Measurements from ENCODE around the gene UCKL1.
"Not testable (repeated sequence)": the region's sequence is repeated elsewhere in the genome, so short reads cannot be mapped to it uniquely, and the experiment has no call there.

Gene UCKL1

DNA sequence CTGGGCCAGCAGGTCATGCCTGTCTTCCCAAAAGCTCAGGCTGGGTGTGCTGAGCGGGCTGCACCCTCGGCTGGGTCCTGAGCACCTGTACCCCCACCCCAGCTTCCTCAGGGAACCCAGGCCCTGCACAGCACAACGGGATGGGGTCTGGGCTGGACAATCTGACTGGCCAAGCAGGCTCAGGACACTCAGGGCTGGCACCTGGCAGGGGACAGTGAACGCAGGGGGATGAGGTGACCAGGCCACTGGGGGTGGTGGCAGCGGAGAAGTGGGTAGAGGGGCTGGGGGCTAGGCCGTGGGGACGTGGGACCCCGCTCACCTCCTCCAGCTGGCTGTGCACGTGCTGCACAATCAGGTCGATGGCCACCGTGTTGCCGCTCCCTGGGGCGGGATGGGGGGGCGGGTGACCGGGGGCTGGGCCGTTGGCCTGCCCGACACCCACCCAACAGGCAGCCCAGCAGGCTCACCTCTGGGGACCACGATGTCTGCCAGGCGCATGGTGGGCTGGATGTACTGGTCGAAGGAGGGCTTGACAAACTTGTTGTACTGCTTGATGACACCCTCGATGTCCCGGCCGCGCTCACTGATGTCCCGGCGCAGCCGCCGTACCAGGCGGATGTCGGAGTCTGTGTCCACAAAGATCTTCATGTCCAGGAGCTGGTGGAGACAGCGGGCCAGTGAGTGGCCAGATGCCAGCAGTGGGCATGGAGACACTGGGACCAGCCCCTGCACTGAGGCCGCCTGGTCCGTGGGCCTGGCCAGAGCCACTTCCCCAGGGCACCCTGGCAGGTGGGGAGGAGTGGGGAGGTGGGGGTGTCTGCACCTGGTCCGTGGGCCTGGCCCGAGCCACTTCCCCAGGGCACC lies 11.9 kb downstream of the UCKL1 start:
- in situ Hi-C loops (cut with MboI; ENCODE audit: low sequenced_read_pairs) = no loop called here

DNA sequence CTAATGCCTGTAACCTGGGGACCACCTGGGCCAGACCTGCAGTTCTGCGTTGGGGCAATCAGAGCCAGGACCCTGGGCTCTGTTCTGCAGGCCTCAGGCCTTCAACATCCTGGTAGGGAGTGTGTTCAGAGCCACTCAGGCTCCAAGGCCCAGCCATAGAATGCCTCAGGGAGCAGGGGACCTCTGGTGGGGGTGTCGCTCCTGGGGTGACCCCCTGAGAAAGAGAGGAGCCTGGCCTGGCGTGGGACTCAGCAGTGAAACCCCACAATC lies 12.5 kb downstream of the UCKL1 start:
- in situ Hi-C loops (cut with MboI; ENCODE audit: low sequenced_read_pairs) = no loop called here

DNA sequence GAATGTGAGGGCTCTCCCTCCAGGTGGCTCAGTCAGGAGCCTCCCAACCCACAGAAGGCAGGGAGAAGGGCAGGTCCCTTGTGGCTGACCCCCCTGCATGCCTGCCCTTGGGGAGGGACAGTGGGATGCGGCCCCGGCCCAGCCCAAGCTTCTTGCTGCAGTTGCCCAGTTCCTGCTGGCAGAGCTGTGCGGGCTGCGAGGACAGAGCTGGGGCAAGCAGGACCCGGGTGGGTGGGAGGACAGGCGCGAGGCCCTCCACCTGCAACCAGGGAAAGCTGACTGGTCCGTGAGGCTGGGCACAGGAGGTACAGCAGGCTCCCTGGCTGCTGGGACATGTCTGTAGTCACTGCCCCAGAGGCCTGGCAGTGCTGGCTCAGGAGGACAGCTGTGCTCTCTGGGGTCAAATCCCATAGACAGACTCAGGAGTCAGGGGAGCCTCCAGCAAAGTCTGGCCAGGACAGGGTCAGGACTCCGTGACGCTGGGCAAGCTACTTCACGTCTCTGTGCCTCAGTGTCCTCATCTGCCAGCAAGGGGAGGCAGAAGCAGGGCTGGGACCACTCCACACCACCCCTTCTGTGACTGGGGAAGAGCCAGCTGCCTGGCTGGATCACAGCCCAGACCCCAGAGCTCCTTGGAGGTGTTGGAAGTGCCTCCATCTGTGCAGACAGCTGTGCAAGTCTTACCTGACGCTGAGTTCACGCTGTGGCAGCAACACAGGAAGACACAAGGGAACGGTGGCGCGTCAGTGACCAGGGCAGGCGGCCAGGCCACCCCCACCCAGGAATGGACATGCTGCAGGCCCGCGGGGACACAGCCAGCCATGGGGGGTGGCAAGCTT lies 13.0 kb downstream of the UCKL1 start:
- in situ Hi-C loops (cut with MboI; ENCODE audit: low sequenced_read_pairs) = no loop called here

DNA sequence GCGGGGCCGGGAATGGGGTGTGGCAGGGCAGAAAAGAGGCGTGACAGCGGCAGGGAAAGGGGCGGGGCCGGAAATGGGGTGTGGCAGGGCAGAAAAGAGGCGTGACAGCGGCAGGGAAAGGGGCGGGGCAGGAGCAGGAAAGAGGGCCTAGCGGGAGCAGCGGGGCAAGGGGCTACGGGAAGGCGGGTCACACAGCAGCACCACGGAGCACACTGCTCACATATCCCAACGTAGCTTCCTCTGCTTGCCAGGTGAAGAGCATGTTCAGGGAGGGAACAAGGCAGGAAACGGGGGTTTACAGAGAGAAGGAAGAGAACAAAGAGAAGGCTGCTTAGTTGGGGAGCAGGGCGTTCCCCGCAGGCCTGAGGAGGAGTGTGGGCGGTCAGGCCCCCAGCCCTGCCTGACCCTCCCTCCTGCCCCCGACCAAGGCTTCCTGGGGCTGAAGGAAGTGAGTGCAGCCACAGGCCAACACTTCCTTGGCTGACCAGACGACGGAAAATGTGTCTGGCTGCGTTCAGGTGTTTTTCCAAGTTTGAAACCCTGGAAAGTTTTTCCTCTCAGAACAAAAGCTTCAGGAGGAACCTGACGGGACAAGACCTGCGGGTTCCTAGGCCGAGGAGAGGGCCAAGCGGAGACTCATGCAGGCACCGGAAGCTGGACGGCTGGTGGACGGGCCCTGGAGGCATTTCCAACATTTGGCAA lies 13.8 kb downstream of the UCKL1 start:
- in situ Hi-C loops (cut with MboI; ENCODE audit: low sequenced_read_pairs) = no loop called here

DNA sequence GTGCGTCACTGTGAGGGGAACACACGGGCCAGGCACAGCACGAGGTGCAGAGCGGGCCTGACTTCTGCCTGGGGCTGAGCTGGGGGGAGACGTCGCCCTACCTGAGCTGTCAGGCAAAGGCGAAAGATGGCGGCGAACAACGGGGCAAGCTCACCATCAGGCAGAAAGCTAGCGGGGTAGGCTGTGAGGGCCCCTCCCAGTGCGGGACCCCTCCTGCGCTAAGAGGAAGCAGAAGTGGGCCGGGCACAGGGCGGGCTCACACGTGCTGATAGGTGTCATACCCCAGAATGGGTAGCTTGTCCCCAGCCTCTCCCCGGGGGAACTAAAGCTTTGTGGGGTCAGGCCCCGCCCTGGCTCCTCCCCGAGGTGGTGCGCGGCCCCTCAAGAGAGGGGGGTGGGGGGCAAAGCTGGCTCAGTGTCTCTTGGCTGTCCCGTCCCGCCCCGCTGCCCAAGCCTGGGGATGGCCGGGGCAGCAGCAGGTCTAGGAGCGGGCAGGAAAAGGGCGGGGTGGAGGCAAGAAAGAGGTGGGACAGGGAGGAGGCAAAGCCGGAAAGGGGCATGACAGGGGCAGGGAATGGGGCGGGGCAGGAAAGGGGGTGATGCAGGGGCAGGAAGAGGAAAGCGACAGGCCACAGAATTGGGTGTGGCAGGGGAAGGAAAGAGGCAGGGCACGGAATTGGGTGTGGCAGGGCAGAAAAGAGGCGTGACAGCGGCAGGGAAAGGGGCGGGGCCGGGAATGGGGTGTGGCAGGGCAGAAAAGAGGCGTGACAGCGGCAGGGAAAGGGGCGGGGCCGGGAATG lies 14.7 kb downstream of the UCKL1 start:
- in situ Hi-C loops (cut with MboI; ENCODE audit: low sequenced_read_pairs) = no loop called here

DNA sequence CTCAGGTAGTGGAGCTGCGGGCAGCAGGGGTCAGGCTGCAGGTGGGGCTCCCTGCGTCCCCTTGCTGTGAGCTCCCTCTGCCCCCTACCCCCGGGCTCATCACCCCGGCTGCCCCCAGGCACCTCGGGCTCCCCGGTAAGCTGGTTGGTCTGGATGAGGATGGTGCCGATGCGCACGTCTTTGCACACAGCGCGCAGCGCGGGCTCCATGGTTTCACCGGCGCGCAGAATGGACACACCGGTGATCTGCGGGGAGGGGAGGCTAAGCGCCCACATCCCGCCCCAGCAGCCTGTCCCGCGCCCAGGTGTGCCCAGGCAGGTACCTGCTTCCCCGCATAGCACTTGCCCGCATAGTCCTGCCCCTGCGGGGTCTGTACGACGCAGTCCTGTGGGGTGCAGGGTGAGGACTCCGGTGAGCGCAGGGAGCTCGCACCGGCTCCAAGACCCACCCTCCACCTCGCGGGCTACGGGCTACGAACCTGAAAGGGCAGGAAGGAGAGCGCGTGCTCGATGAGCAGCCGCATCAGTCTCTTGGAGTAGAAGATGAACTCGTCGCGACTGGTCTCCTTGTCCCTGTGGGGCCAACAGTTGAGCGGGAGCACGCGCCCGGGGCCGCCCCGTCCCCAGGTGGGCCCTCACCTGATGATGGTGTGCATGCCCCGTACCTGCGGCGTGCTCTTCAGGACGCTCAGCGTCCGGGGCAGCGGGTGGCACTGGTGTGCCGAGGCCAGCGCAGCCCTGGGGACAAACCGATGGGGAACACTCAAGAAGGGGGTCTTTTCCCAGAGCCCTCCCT lies 15.5 kb downstream of the UCKL1 start:
- in situ Hi-C loops (cut with MboI; ENCODE audit: low sequenced_read_pairs) = no loop called here

DNA sequence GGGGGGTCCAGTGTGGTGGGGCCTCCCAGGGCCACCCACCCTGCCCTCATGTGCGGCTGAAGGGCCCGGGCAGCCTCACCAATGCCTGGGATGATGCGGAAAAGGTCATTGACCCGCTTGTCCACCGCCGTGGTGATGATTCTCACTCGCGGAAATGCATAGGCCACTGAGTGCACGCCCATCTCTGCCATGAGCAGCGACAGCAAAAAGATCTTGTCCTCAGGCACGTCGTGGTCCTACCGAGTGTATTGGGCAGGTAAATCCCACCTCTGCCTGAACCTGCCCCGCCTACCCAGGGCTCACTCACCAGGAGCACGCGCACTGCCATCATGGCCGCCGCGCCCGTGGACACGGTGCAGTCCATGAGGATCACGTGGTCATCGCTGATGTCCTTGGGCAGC lies 16.1 kb downstream of the UCKL1 start:
- in situ Hi-C loops (cut with MboI; ENCODE audit: low sequenced_read_pairs) = no loop called here

DNA sequence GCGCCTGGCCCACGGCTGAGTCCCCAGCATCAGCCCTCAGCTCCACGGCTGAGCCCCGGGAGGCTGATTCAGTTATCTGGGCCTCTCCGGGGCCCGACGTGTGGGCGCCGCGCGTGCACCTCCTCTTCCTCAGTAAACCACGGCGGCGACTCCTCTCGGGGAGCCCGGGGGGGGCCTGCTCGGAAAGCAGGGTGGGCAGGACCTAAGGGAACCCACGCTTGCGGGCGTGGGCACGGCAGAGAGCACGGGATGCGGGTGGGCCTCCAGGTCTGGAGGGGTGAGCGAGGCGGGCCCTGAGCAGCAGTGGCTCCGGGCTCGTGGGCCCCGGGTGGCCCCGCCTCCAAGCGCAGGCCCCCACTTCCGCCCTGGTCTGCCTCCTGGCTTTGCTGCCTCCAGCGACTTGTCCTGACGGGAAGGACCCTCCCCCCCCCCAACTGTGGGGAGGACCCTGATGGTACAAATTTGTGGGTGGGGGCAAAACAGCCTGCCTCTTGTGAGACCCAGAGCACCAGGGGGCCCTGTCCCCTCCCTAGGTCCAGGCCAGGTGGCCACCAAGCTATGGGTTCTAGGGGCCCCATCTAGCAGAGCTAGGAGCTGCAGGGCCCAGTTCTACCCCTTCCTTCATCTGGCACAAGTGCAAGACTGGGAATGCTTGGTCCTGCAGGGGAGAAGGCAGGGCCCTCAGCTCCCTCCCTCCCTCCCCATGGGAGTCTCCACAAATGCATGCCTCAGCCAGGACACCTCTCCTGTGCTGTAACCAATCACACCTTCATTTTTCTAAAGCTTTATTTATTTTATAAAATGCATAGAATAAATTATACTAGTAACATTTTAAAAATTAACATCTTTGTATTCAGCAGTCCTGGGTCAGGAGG lies 16.9 kb downstream of the UCKL1 start:
- in situ Hi-C loops (cut with MboI; ENCODE audit: low sequenced_read_pairs) = no loop called here

DNA sequence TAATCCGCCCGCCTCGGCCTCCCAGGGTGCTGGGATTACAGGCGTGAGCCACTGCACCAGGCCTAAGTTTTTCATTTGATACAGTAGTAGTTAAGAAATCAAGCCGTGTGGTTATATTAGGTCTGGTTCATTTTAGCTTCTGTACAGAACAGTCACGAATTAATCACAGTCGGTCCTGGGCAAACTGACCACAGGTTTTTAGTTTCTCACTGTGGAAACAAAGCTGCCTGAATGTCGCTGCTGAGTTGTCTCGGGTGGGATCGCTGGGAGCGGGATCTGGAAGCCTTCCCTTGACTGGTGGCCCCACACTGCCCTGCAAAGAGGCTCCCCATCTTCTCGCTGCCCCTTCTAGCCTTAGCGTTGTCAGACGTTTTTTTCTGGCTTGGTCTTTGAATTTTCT lies 18.6 kb downstream of the UCKL1 start:
- in situ Hi-C loops (cut with MboI; ENCODE audit: low sequenced_read_pairs) = no loop called here

DNA sequence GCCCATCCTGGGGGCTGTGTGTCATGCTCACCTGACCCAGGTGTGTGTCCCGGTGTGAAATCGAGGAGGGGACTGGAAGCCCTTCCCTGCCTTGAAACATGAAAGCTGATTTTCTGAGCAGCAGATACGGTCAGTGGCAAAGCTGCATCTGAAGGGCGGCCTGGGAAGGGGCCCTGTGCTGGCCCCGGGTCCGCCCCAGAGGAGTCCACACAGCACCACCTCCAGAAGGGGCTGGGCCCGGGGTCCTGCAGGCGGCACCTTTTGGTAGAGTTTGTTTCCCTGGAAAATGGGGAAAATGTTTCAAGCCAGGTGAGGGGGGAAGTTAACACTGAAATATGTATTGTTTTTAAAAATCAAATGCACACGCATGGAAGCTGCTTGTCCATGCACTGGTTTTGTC lies 20.8 kb downstream of the UCKL1 start:
- in situ Hi-C loops (cut with MboI; ENCODE audit: low sequenced_read_pairs) = no loop called here

DNA sequence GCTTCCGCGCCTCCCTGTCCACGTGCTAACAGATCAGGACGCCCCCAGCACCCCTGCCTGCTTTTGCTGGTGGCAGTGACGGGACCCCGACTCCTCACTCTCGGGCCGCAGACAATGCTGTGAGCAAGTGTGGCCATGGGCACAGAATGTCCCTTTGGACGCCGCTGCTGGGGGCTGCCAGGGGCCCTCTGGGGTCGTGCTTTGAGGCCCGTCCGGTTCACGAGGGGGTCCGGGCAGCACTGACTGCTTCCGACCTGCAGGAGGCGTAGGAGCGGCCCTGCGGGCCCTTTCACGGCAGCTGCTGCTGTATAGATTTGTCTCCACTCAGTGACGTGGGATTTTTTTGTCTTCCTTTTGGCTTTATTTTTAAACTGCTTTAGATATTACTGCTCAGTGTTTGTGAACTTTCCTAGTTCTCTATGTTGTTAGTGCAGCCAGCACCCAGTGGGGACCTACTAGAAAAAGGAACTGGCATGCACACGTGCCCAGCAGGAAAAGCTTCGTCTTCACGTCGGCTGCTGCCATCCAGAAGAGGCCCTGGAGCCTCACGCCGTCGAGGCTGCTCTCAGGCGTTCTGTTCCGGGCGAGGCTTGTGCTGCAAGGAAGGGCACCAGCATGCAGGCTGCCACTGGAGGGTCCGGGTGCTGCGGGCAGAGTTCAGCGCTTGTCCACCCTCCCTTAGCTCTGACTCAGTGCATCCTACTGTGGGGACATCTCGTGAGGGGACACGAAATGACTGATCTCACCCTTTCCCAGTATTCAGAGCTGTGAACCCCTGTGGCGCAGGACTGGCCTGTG lies 21.7 kb downstream of the UCKL1 start:
- in situ Hi-C loops (cut with MboI; ENCODE audit: low sequenced_read_pairs) = no loop called here

DNA sequence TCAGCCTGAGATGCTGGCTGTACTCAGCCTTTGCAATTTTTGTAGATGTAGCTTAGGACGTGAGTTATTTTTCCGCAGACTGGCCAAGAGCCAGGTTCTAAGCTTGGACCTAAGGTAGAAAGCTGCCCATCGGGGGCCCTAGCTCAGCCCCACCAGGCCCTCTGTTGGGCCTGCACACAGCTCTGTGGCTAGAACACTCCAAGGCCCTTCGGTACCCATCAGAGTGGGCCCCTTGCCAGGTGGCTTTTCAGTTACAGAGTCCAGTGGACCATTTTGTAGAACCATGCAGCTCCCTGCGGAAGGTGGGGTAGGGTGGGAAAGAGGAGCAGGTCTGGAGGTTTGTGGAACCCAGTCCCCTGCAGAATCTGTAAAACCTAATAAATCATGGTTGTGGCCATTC lies 22.6 kb downstream of the UCKL1 start:
- in situ Hi-C loops (cut with MboI; ENCODE audit: low sequenced_read_pairs) = no loop called here

DNA sequence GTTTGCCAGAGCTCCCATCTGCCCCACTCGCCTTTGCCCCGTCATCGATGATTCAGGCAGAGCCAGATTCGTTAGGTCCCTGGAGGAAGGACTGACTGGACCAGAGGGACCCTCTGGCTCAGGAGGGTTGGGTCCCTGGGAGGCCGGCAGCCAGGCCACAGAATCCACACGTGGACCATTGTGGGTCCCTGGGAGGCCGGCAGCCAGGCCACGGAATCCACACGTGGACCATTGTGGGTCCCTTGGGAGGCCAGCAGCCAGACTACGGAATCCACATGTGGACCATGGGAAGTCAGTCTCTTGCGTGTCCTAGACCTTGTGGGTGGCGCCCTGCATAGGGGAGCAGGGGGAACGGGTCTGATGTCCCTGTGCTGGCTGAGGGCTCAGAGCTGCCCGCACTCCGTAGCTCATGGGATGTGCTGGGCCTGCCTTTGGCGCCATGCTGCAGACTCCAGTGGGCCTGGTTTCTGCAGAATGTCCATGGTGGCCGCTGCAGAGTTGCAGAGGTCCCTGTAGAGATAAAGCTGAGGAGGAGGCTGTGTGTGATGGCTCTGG lies 23.5 kb downstream of the UCKL1 start:
- in situ Hi-C loops (cut with MboI; ENCODE audit: low sequenced_read_pairs) = no loop called here

DNA sequence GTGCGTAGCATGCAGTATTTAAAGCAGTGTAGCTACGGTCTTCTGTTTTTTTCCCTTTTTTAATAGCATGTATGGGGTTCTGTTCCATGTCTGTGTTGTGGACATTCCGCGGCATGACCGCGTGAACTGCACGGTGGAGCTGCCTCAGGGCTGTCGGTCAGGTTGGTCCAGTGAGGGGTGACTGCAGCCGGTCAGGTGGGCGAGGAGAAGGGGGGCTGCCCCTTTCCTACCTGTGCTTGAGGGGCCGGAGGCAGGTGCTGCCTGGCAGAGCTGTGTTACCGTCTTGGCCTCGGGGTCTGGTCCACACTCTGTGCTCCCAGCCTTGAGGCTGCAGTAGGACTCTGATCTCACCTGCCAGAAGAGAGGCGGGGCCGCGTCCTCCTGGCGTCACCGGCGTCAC lies 24.5 kb downstream of the UCKL1 start:
- in situ Hi-C loops (cut with MboI; ENCODE audit: low sequenced_read_pairs) = no loop called here

DNA sequence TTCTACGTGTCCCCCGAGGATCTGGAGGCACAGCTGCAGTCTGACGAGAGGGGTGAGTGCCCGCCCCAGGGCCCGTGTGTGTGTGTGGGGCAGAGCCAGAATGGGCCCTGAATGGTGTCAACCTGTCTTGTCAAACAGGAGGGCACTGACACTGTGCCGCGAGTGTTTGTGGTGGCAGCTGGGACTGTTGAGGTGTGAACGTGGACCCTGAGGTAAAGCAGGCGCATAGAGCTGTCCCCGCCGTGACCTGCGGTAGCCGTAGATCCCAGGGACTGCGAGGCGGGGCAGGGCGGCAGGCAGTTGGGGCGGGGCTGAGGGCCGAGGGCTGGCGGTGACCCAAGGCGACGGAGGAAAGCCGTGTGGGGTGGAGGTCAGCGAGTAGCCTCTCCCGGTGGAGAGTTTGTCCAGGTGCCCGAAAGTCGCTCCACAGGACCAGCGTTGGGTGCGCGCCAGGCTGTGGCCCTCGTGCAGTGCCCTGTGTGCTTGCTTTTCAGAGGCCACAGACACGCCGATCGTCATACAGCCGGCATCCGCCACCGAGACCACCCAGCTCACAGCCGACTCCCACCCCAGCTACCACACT lies 25.2 kb downstream of the UCKL1 start:
- in situ Hi-C loops (cut with MboI; ENCODE audit: low sequenced_read_pairs) = no loop called here

DNA sequence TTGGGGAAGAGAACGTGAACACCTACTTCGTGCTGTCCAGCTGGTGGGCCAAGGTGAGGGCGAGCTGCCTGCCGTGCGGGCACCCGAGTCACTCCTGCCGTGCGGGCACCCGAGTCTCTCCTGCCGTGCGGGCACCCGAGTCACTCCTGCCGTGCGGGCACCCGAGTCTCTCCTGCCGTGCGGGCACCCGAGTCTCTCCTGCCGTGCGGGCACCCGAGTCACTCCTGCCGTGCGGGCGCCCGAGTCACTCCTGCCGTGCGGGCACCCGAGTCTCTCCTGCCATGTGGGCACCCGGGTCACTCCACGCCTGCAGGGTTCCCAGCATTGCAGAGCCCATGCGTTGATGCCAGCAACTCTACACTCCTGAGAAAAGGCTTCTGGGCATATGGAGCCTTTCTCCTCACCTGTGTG lies 26.7 kb downstream of the UCKL1 start:
- in situ Hi-C loops (cut with MboI; ENCODE audit: low sequenced_read_pairs) = not testable (repeated sequence)

DNA sequence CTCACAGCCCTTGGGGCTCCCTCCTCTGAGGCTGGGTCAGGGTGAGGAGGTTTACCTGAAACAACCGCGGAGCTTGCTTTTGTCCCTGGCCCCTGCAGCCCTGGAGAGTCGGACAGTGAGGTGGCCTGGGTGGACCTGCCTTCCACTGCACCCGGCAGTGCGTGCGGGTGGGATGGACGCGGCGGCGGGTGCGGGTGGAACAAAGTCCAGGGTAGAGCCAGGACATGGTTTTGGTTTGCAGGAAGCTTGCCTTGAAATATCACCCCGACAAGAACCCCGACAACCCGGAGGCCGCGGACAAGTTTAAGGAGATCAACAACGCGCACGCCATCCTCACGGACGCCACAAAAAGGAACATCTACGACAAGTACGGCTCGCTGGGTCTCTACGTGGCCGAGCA lies 27.1 kb downstream of the UCKL1 start:
- in situ Hi-C loops (cut with MboI; ENCODE audit: low sequenced_read_pairs) = no loop called here

DNA sequence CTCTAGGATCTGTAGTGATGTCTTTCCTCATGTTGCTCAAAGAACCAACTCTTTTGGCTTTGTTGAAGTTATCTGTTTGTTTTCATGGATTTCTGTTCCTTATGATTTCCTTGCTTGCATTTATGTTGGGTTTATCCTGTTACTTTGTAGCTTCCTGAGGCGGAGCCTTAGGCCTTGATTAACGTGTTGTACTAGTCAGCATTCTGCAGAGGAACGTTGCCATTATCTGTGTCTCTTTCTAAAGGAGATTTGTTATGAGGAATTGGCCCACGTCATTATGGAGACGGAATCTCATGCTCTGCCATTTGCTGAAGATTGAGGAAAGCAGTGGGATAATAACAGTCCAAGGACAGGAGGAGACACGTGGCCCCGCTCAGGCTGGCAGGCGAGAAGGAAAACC lies 29.9 kb downstream of the UCKL1 start:
- in situ Hi-C loops (cut with MboI; ENCODE audit: low sequenced_read_pairs) = no loop called here

Data from HL-60/S4 treated with retinoic acid at 250 ng/mL for 4 days and 3 days (cell line).